Liver (tissue), 9 donors: Measurements from ENCODE around the gene CPNE5. TPM values are rescaled to one million over a fixed set of nuclear protein-coding genes. Genes with fewer than 3 reads are reported as not detected.

ENCODE experiments used
- DNase-seq: peaks from one replicate; pipeline ENCODE4 v3.0.0-alpha.2; 2017; ENCODE audit warnings: low spot score
- H3K27ac ChIP-seq, 2 donors: one replicate each; pipeline ENCODE4 v1.7.0; 2013; ENCODE audit warnings: inconsistent platforms in 2 of 2, low read length in 2 of 2, control low read depth in 1 of 2, low read depth in 1 of 2, mild to moderate bottlenecking in 1 of 2
- H3K27me3 ChIP-seq, 4 donors: one replicate each; pipeline versions ENCODE4 v1.6.1 to v1.7.0; 2013; ENCODE audit warnings: low read length in 3 of 4, inconsistent platforms in 1 of 4, mild to moderate bottlenecking in 1 of 4, moderate library complexity in 1 of 4; ENCODE audit not compliant: control insufficient read depth in 4 of 4, insufficient read depth in 4 of 4
- H3K36me3 ChIP-seq, 4 donors: one replicate each; pipeline versions ENCODE4 v1.6.1 to v1.7.0; 2013; ENCODE audit warnings: low read length in 3 of 4, mild to moderate bottlenecking in 3 of 4, low read depth in 1 of 4, moderate library complexity in 1 of 4; ENCODE audit not compliant: control insufficient read depth in 4 of 4, insufficient read depth in 3 of 4
- H3K4me1 ChIP-seq, 4 donors: one replicate each; pipeline versions ENCODE4 v1.6.1 to v1.7.0; 2013; ENCODE audit warnings: low read length in 3 of 4, mild to moderate bottlenecking in 3 of 4, moderate library complexity in 1 of 4; ENCODE audit not compliant: control insufficient read depth in 4 of 4, insufficient read depth in 4 of 4
- H3K4me3 ChIP-seq, 3 donors: one replicate each; pipeline versions ENCODE4 v1.6.1 to v1.7.0; 2013; ENCODE audit warnings: low read length in 3 of 3, control low read depth in 1 of 3, low read depth in 1 of 3, mild to moderate bottlenecking in 1 of 3
- H3K9ac ChIP-seq, 2 donors: one replicate each; pipeline ENCODE4 v1.7.0; 2013; ENCODE audit warnings: low read length in 2 of 2, mild to moderate bottlenecking in 2 of 2, moderate library complexity in 2 of 2, control low read depth in 1 of 2, low read depth in 1 of 2
- H3K9me3 ChIP-seq, 4 donors: one replicate each; pipeline versions ENCODE4 v1.6.1 to v1.7.0; 2013; ENCODE audit warnings: low read length in 3 of 4; ENCODE audit not compliant: control insufficient read depth in 4 of 4
- ATF3 ChIP-seq: IDR thresholded peaks from 2 replicates; pipeline ENCODE4 v1.6.1; 2016; ENCODE audit warnings: antibody characterized with exemption
- CTCF ChIP-seq: fragments of 150-350 bp; IDR thresholded peaks from 2 replicates; pipeline ENCODE4 v1.5.1; 2017; ENCODE audit warnings: improper control_type of control experiment, low read depth, low read length; ENCODE audit not compliant: missing input control
- EGR1 ChIP-seq, 2 donors: IDR thresholded peaks; 2 replicates each; pipeline ENCODE4 v1.6.1; 2016 to 2018; ENCODE audit warnings: antibody characterized with exemption in 2 of 2, low read depth in 2 of 2
- FOXA2 ChIP-seq: IDR thresholded peaks from 2 replicates; pipeline ENCODE4 v1.6.1; 2016; ENCODE audit warnings: antibody characterized with exemption
- GABPA ChIP-seq, 2 donors: IDR thresholded peaks in 1 of 2; conservative IDR thresholded peaks in 1 of 2; 2 replicates each; pipeline ENCODE4 v1.6.1; 2016; ENCODE audit warnings: antibody characterized with exemption in 2 of 2, mild to moderate bottlenecking in 1 of 2, moderate library complexity in 1 of 2
- HNF4A ChIP-seq, 2 donors: conservative IDR thresholded peaks; 2 replicates each; pipeline ENCODE4 v1.6.1; 2016; ENCODE audit warnings: antibody characterized with exemption in 2 of 2, mild to moderate bottlenecking in 2 of 2
- JUND ChIP-seq, 2 donors: IDR thresholded peaks; 2 replicates each; pipeline ENCODE4 v1.6.1; 2016; ENCODE audit warnings: antibody characterized with exemption in 2 of 2
- MAX ChIP-seq: IDR thresholded peaks from 2 replicates; pipeline ENCODE4 v1.6.1; 2016; ENCODE audit warnings: antibody characterized with exemption
- RAD21 ChIP-seq, 2 donors: IDR thresholded peaks; 2 replicates each; pipeline ENCODE4 v1.6.1; 2016; ENCODE audit warnings: antibody characterized with exemption in 2 of 2, mild to moderate bottlenecking in 2 of 2
- REST ChIP-seq: IDR thresholded peaks from 2 replicates; pipeline ENCODE4 v1.6.1; 2016; ENCODE audit warnings: antibody characterized with exemption, mild to moderate bottlenecking
- RXRA ChIP-seq, 2 donors: IDR thresholded peaks; 2 replicates each; pipeline ENCODE4 v1.6.1; 2017 to 2018; ENCODE audit warnings: antibody characterized with exemption in 2 of 2, mild to moderate bottlenecking in 1 of 2
- SP1 ChIP-seq: IDR thresholded peaks from 2 replicates; pipeline ENCODE4 v1.6.1; 2018; ENCODE audit warnings: antibody characterized with exemption, mild to moderate bottlenecking
- TAF1 ChIP-seq: conservative IDR thresholded peaks from 2 replicates; pipeline ENCODE4 v1.6.1; 2016; ENCODE audit warnings: antibody characterized with exemption, mild to moderate bottlenecking
- ZBTB33 ChIP-seq: IDR thresholded peaks from 2 replicates; pipeline ENCODE4 v1.6.1; 2016; ENCODE audit warnings: antibody characterized with exemption
- WGBS: extraction: QIAGEN DNeasy Blood & Tissue Kit; methylation state at CpG from one replicate; pipeline ENCODE4 v1.1.7; 2013; 5-methylcytosine and 5-hydroxymethylcytosine counted together
- polyA plus RNA-seq, 2 donors: library from polyadenylated mRNA; stranded (reverse) in 1 of 2; unstranded in 1 of 2; fragments of 200-250 nt in 1 of 2; fragments of >200 nt in 1 of 2; fragmentation: Nextera tagmentation in 1 of 2; extraction: Ambion mirVana in 1 of 2; gene quantifications; one replicate each; pipeline versions ENCODE4 v1.2.1 to v1.2.3, GENCODE V29; 2013 to 2015
- total RNA-seq, 2 donors: library from RNA; depleted of rRNA; stranded (reverse); fragments of >200 nt; gene quantifications; one replicate each; pipeline ENCODE4 v1.2.3, GENCODE V29; 2014
- donor health status: healthy.
- donor health status: healthy.
- donor health status: healthy.
- donor health status: healthy.
- donor health status: healthy.

CPNE5 gene
- total and polyA plus RNA-seq, 4 donors: 0.24 to 1.1 (median 0.44) TPM

- TF ChIP-seq MAX (no peak), SP1 (no peak), REST (no peak), RXRA (IDR thresholded peaks at IDR 0.05) (no peak), ATF3 (no peak)
Measured at GRCh38 chr6:36784376-36784636, 54.9 kb downstream of the CPNE5 start (continued).

GRCh38 chr6:36783603-36784375 is 55.5 kb downstream of the CPNE5 start:
- Histone ChIP-seq H3K27ac (no peak overlapping the region), H3K9ac (no peak overlapping the region), H3K9me3 (no peaks in the 10 kb centered on the region), H3K4me1 (no peaks in the 10 kb centered on the region), H3K27me3 (no peaks in the 10 kb centered on the region), H3K36me3 (no peaks in the 10 kb centered on the region), H3K4me3 (no peak overlapping the region)
- WGBS: 88% methylated on average over 5 of the region's 5 CpGs
- TF ChIP-seq JUND (IDR thresholded peaks at IDR 0.05) (no peak), CTCF (no peak), EGR1 (IDR thresholded peaks at IDR 0.05; ENCODE audit: low read depth in 2 of 2) (no peak)
- no peak for DNase-seq

GRCh38 chr6:36781669-36782068 is 57.6 kb downstream of the CPNE5 start:
- H3K9ac ChIP-seq: no peak overlapping the region
- H3K4me1 ChIP-seq: no peaks in the 10 kb centered on the region
- no peaks in the 10 kb centered on the region for H3K9me3 ChIP-seq
- WGBS: 83% methylated on average over 8 of the region's 8 CpGs
- H3K4me3 ChIP-seq: no peak overlapping the region
- H3K27me3 ChIP-seq: peaks cover 0 to 3% (median 0%) of the 10 kb centered on the region in 4 donors
- no peak overlapping the region for H3K27ac ChIP-seq
- H3K36me3 ChIP-seq: no peaks in the 10 kb centered on the region
- DNase-seq: no peak
- TF ChIP-seq TAF1: no peak
- TF ChIP-seq RXRA (IDR thresholded peaks at IDR 0.05): no peak
- no peak for TF ChIP-seq EGR1 (IDR thresholded peaks at IDR 0.05; ENCODE audit: low read depth in 2 of 2)
- no peak for TF ChIP-seq SP1
- TF ChIP-seq GABPA (IDR thresholded peaks at IDR 0.05 in 1 of 2, conservative IDR thresholded peaks at IDR 0.05 in 1 of 2): no peak
- TF ChIP-seq ATF3: no peak
- TF ChIP-seq RAD21 (IDR thresholded peaks at IDR 0.05): no peak
- TF ChIP-seq HNF4A (conservative IDR thresholded peaks at IDR 0.05): no peak
- TF ChIP-seq MAX: no peak
- no peak for TF ChIP-seq JUND (IDR thresholded peaks at IDR 0.05)
- no peak for TF ChIP-seq CTCF
- TF ChIP-seq ZBTB33: no peak
- TF ChIP-seq FOXA2: no peak
